Neural progenitor cell (in vitro differentiated cells): ENCODE results near the gene SELENOH. TPM values are rescaled to one million over a fixed set of nuclear protein-coding genes. Genes with fewer than 3 reads are reported as not detected.

Experiments
- DNase-seq: peaks from one replicate; pipeline ENCODE4 v3.0.0-alpha.2; 2016; ENCODE audit warnings: low spot score
- H2AFZ ChIP-seq: fragments of 200-600 bp; sonication (generic); replicated peaks from 2 replicates; pipeline ENCODE4 v1.6.1; 2016; ENCODE audit warnings: antibody characterized with exemption
- H3F3A ChIP-seq: fragments of 200-600 bp; sonication (generic); 2 replicates; pipeline ENCODE4 v1.6.1; 2016; ENCODE audit warnings: antibody characterized with exemption, low read depth
- H3K27ac ChIP-seq: fragments of 200-600 bp; sonication (generic); 2 replicates; pipeline ENCODE4 v1.5.1; 2016; ENCODE audit warnings: mild to moderate bottlenecking
- H3K27me3 ChIP-seq: fragments of 200-600 bp; sonication (generic); 2 replicates; pipeline ENCODE4 v1.6.1; 2016; ENCODE audit warnings: mild to moderate bottlenecking, moderate library complexity
- H3K36me3 ChIP-seq: fragments of 200-600 bp; sonication (generic); 2 replicates; pipeline ENCODE4 v1.5.1; 2016
- H3K4me1 ChIP-seq: fragments of 200-600 bp; sonication (generic); 2 replicates; pipeline ENCODE4 v1.6.1; 2016; ENCODE audit warnings: mixed run types
- H3K4me2 ChIP-seq: fragments of 200-600 bp; sonication (generic); 2 replicates; pipeline ENCODE4 v1.6.1; 2016
- H3K4me3 ChIP-seq: fragments of 200-600 bp; sonication (generic); 2 replicates; pipeline ENCODE4 v1.5.1; 2016
- H3K79me2 ChIP-seq: fragments of 200-600 bp; sonication (generic); 2 replicates; pipeline ENCODE4 v1.6.1; 2016; ENCODE audit warnings: low read depth
- H3K9ac ChIP-seq: fragments of 200-600 bp; sonication (generic); 2 replicates; pipeline ENCODE4 v1.6.1; 2016
- H3K9me3 ChIP-seq: fragments of 200-600 bp; sonication (generic); 2 replicates; pipeline ENCODE4 v1.5.1; 2016; ENCODE audit warnings: low read depth
- H4K20me1 ChIP-seq: fragments of 200-600 bp; sonication (generic); 2 replicates; pipeline ENCODE4 v1.6.1; 2016; ENCODE audit warnings: low read depth
- H3K27ac Mint-ChIP-seq: 3 replicates; pipeline ENCODE4 v1.8.0; 2021; ENCODE audit warnings: mixed read lengths
- H3K27me3 Mint-ChIP-seq: 2 replicates; pipeline ENCODE4 v1.8.0; 2022; ENCODE audit warnings: low read depth, mild to moderate bottlenecking, inconsistent platforms, moderate library complexity, mixed read lengths; ENCODE audit not compliant: insufficient read depth
- H3K36me3 Mint-ChIP-seq: 3 replicates; pipeline ENCODE4 v1.8.0; 2021; ENCODE audit warnings: mixed read lengths
- H3K4me1 Mint-ChIP-seq: 3 replicates; pipeline ENCODE4 v1.8.0; 2021; ENCODE audit warnings: mixed read lengths
- H3K4me3 Mint-ChIP-seq: 3 replicates; pipeline ENCODE4 v1.8.0; 2021; ENCODE audit warnings: mild to moderate bottlenecking, moderate library complexity, mixed read lengths
- H3K9me3 Mint-ChIP-seq: 3 replicates; pipeline ENCODE4 v1.8.0; 2020; ENCODE audit warnings: mixed read lengths
- EZH2 ChIP-seq: fragments of 200-600 bp; sonication (generic); IDR thresholded peaks from 2 replicates; pipeline ENCODE4 v1.6.1; 2017; ENCODE audit warnings: antibody characterized with exemption, mild to moderate bottlenecking, moderate library complexity
- EZH2phosphoT487 ChIP-seq: fragments of 200-600 bp; sonication (generic); IDR thresholded peaks from 2 replicates; pipeline ENCODE4 v1.6.1; 2017; ENCODE audit warnings: antibody characterized with exemption
- total RNA-seq: library from RNA; depleted of rRNA; stranded (reverse); fragments of >200 nt; gene quantifications from 2 replicates; pipeline ENCODE4 v1.2.3, GENCODE V29; 2015; ENCODE audit warnings: low replicate concordance
- TF ChIP-seq, protein P1 (sequence below): fragments of 200-600 bp; sonication (generic); IDR thresholded peaks from 2 replicates; pipeline ENCODE4 v1.5.1; 2017; ENCODE audit warnings: antibody characterized with exemption, mild to moderate bottlenecking

Gene SELENOH
- total RNA-seq, 1 donor from 2014 or later: 164 TPM

DNA sequence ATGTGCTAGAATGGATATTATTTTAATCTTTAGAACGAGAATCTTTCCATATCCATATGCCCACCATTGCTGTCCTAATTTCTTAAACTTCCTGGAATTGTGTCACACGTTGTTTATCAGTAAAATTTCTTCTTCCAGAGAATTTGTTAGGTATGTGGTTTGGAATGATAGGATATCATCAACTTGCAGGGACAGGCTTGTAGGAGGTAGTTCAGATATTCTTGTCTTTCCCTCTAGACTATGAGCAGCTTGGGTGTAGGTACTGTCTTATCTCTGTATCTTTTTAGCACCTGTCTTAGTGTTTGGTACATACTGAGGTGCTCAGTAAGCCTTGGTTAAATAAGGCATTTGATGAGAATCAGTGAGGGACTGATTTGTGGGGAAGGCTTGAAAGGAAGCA lies 23.7 kb downstream of the SELENOH start:
- TF ChIP-seq, protein P1, sequence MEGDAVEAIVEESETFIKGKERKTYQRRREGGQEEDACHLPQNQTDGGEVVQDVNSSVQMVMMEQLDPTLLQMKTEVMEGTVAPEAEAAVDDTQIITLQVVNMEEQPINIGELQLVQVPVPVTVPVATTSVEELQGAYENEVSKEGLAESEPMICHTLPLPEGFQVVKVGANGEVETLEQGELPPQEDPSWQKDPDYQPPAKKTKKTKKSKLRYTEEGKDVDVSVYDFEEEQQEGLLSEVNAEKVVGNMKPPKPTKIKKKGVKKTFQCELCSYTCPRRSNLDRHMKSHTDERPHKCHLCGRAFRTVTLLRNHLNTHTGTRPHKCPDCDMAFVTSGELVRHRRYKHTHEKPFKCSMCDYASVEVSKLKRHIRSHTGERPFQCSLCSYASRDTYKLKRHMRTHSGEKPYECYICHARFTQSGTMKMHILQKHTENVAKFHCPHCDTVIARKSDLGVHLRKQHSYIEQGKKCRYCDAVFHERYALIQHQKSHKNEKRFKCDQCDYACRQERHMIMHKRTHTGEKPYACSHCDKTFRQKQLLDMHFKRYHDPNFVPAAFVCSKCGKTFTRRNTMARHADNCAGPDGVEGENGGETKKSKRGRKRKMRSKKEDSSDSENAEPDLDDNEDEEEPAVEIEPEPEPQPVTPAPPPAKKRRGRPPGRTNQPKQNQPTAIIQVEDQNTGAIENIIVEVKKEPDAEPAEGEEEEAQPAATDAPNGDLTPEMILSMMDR: no peak
- TF ChIP-seq EZH2phosphoT487: no peak
- no peak for TF ChIP-seq EZH2
- peak overlapping the region; percentile 90 for H3K4me3 ChIP-seq
- no peaks in the 10 kb centered on the region for H3K9me3 ChIP-seq
- H3K27me3 ChIP-seq: no peaks in the 10 kb centered on the region
- peaks cover 23% of the 10 kb centered on the region for H3K4me1 ChIP-seq
- H3F3A ChIP-seq: peaks cover 16% of the 10 kb centered on the region
- no peaks in the 10 kb centered on the region for H3K36me3 ChIP-seq
- no peaks in the 10 kb centered on the region for H3K27me3 Mint-ChIP-seq
- H3K79me2 ChIP-seq: peaks cover 83% of the 10 kb centered on the region
- DNase-seq: no peak
- peaks cover 26% of the 10 kb centered on the region for H3K4me1 Mint-ChIP-seq
- no peak overlapping the region for H3K27ac ChIP-seq
- H3K9ac ChIP-seq: no peak overlapping the region
- no peak overlapping the region for H3K27ac Mint-ChIP-seq
- H3K4me2 ChIP-seq: peak overlapping the region; percentile 100
- peaks cover 22% of the 10 kb centered on the region for H3K36me3 Mint-ChIP-seq
- peaks cover 69% of the 10 kb centered on the region for H4K20me1 ChIP-seq
- no peak overlapping the region for H2AFZ ChIP-seq
- H3K4me3 Mint-ChIP-seq: peak overlapping the region; percentile 97
- H3K9me3 Mint-ChIP-seq: peaks cover 12% of the 10 kb centered on the region

DNA sequence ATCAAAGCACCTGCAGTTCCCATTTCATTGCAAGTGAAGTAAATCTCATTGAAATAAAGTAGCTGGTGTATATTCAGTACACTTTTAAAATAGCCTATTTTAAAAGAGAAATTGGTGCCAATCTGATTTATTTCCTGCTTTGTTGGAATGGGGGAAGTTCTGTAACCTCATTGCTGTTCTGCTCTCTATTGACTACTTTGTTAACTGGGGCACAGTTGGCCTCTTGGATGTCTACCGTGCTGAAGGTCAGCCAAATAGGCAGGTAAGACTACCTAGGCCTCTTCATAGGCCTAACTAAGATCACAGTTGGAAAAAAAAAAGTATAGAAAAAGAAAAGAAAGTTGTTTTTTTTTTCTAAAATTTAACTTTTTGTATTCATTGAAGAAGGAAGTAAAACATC lies 29.5 kb downstream of the SELENOH start:
- H3K27me3 ChIP-seq: no peaks in the 10 kb centered on the region
- H3K36me3 ChIP-seq: no peaks in the 10 kb centered on the region
- Mint-ChIP-seq H3K27ac (no peak overlapping the region), H3K9me3 (peaks cover 12% of the 10 kb centered on the region), H3K27me3 (no peaks in the 10 kb centered on the region), H3K4me3 (no peak overlapping the region), H3K36me3 (peaks cover 25% of the 10 kb centered on the region), H3K4me1 (peaks cover 20% of the 10 kb centered on the region)
- H3K9ac ChIP-seq: no peak overlapping the region
- peaks cover 23% of the 10 kb centered on the region for H3F3A ChIP-seq
- DNase-seq: no peak
- H4K20me1 ChIP-seq: peaks cover 93% of the 10 kb centered on the region
- H3K4me2 ChIP-seq: no peak overlapping the region
- no peak overlapping the region for H3K4me3 ChIP-seq
- no peak for TF ChIP-seq EZH2
- no peak for TF ChIP-seq EZH2phosphoT487
- TF ChIP-seq, protein P1: no peak
- no peaks in the 10 kb centered on the region for H3K9me3 ChIP-seq
- H2AFZ ChIP-seq: no peak overlapping the region
- H3K4me1 ChIP-seq: peaks cover 21% of the 10 kb centered on the region
- H3K79me2 ChIP-seq: peaks cover 100% of the 10 kb centered on the region
- no peak overlapping the region for H3K27ac ChIP-seq

DNA sequence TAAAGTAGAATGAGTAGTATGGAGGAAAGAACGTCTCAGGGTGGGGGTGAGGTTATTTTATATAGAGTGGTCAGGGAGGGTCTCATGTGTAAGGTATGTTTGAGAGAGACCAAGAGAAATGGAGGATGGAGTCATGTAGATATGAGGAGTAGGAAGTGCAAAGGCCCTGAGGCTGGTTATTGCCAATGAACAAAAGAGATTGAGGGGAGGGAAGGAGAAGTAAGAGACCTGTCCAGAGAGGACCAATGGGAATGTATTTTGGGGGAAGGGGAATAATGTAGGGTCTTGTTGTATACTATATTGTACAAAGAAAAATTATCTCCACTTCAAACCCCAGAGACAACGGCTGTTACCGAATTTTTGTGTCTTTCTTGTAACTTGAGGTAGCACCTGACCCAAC lies 30.1 kb downstream of the SELENOH start:
- TF ChIP-seq, protein P1: no peak
- no peak for TF ChIP-seq EZH2
- TF ChIP-seq EZH2phosphoT487: no peak
- peaks cover 100% of the 10 kb centered on the region for H3K79me2 ChIP-seq
- H2AFZ ChIP-seq: no peak overlapping the region
- no peak for DNase-seq
- no peak overlapping the region for H3K27ac ChIP-seq
- H3K4me3 ChIP-seq: no peak overlapping the region
- peaks cover 28% of the 10 kb centered on the region for H3F3A ChIP-seq
- no peak overlapping the region for H3K4me2 ChIP-seq
- peaks cover 23% of the 10 kb centered on the region for H3K4me1 Mint-ChIP-seq
- H3K36me3 ChIP-seq: no peaks in the 10 kb centered on the region
- peaks cover 24% of the 10 kb centered on the region for H3K36me3 Mint-ChIP-seq
- H4K20me1 ChIP-seq: peaks cover 93% of the 10 kb centered on the region
- H3K4me3 Mint-ChIP-seq: no peak overlapping the region
- H3K9ac ChIP-seq: no peak overlapping the region
- no peaks in the 10 kb centered on the region for H3K27me3 Mint-ChIP-seq
- H3K9me3 Mint-ChIP-seq: peaks cover 12% of the 10 kb centered on the region
- no peaks in the 10 kb centered on the region for H3K9me3 ChIP-seq
- H3K27ac Mint-ChIP-seq: no peak overlapping the region
- no peaks in the 10 kb centered on the region for H3K27me3 ChIP-seq
- peaks cover 21% of the 10 kb centered on the region for H3K4me1 ChIP-seq
